IPS-NIHi7 (cell line): Measurements from ENCODE around the gene RPGR.

ENCODE experiments used
- DNase-seq: peaks from one replicate; pipeline ENCODE4 v3.0.0; 2012; ENCODE audit warnings: mixed read lengths; ENCODE audit errors: extremely low spot score

RPGR gene

GRCh38 chrX:38327007-38327774 is at the start of gene RPGR:
RPGR (minus strand) TSS chrX:38327509; CDS start chrX:38327367, 142 bp downstream.
- DNase-seq = peak; percentile 97

- DNase-seq = no peak
Measured at GRCh38 chrX:38376747-38377146, 49.4 kb upstream of the RPGR start.

- peak; percentile 50 for DNase-seq
Measured at GRCh38 chrX:38375891-38376290, 48.6 kb upstream of the RPGR start.

- DNase-seq = no peak
Measured at GRCh38 chrX:38374431-38374830, 47.1 kb upstream of the RPGR start.

GRCh38 chrX:38371641-38372040 is 44.3 kb upstream of the RPGR start:
- DNase-seq = no peak

- DNase-seq = no peak
Measured at GRCh38 chrX:38368774-38369173, 41.5 kb upstream of the RPGR start.

- no peak for DNase-seq
Measured at GRCh38 chrX:38365954-38366353, 38.6 kb upstream of the RPGR start.

GRCh38 chrX:38363046-38363445 is 35.7 kb upstream of the RPGR start:
- no peak for DNase-seq

GRCh38 chrX:38357747-38358673 is 30.7 kb upstream of the RPGR start:
- DNase-seq = no peak

- no peak for DNase-seq
Measured at GRCh38 chrX:38356401-38356800, 29.1 kb upstream of the RPGR start.

- DNase-seq = no peak
Measured at GRCh38 chrX:38352362-38352761, 25.1 kb upstream of the RPGR start, which contains the start of gene OTC. OTC (plus strand) TSS chrX:38352604; CDS start chrX:38352697, 93 bp downstream.

- DNase-seq = no peak
Measured at GRCh38 chrX:38351346-38351745, 24.0 kb upstream of the RPGR start.

GRCh38 chrX:38347136-38347535 is 19.8 kb upstream of the RPGR start:
- DNase-seq = peak; percentile 31

- DNase-seq = no peak
Measured at GRCh38 chrX:38346150-38346549, 18.8 kb upstream of the RPGR start.

GRCh38 chrX:38342853-38343778 is 15.8 kb upstream of the RPGR start:
- no peak for DNase-seq

- DNase-seq = no peak
Measured at GRCh38 chrX:38341442-38341841, 14.1 kb upstream of the RPGR start.

- no peak for DNase-seq
Measured at GRCh38 chrX:38336538-38337240, 9.4 kb upstream of the RPGR start.

- DNase-seq = no peak
Measured at GRCh38 chrX:38335382-38335781, 8.1 kb upstream of the RPGR start.

- no peak for DNase-seq
Measured at GRCh38 chrX:38332505-38332904, 5.2 kb upstream of the RPGR start.

GRCh38 chrX:38327775-38328081 is 419 bp upstream of the RPGR start:
- DNase-seq = no peak

- DNase-seq = no peak
Measured at GRCh38 chrX:38326086-38326485, 1.2 kb downstream of the RPGR start.
